NCI-H1092 (cell line): Measurements from ENCODE around the gene PLD4.

Experiments
- DNase-seq: peaks from one replicate; lab custom pipeline; 2025; lab: John Stamatoyannopoulos, UW

Gene PLD4

GRCh38 chr14:104956290-104956890, 31.7 kb downstream of the PLD4 start:
- DNase-seq, result no peak

DNA sequence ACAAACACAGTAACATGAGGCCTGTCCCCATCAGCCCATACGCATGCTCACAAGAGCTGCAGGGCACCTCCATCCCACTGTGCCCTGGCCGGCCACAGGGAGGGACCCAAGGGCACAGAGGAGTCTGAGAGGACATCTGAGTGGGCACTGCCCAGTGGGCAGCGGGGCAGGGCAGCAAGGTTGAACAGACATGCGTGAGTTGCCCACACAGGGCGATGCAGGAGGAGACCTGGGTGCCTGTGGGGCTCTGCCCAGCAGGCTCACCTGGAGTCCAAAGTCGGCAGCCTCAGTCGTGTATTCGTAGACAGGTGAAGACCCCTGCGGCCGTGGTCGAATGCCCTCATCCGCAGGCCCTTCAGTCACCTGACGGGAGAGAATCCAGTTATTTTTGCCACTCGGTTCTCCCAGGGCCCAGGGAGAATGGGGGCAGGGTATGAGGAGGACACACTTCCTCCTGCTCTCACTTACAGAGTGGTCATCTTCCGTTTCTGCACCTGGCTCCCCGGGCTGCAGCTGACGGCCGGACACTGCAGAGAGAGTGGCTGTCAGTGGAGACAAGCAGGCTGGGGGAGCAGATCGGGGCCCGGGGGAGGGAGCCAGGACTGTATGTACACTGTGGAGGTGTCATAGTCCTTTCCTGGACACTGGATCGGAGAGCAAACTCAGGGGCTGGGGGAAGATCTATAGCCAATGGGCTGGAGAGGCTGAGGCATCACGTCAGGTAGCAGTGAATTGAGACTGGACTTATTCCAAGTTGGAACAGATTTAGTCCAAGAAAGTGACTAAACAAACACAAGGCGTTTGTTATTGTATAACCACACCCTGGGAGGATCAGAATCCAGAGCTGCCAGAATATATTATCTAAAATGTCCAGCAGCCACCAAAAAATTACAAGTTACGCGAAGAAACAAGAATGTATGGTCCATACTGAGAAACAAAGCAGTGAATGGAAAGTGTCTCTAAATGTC, 32.8 kb downstream of the PLD4 start:
- no peak for DNase-seq

DNA sequence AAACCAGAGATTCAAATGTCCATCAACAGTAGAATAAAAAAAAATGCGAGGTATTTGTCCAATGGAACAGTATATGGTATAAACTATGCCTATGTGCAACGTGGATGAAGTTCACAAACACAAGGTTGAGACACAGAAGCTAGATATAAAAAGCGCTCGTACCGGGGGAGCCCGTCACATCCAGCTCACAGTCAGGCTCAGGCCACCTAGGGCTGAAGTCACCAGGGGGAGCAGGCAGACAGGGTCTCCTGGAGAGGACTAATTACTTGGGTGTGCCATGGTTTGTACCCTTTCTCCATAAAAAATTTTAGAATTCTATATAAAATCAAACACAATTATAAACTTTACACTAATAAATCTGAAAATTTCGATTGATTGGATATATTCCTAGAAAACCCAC, 39.9 kb downstream of the PLD4 start:
- no peak for DNase-seq

GRCh38 chr14:104965561-104966231, 41.0 kb downstream of the PLD4 start:
- no peak for DNase-seq

DNA sequence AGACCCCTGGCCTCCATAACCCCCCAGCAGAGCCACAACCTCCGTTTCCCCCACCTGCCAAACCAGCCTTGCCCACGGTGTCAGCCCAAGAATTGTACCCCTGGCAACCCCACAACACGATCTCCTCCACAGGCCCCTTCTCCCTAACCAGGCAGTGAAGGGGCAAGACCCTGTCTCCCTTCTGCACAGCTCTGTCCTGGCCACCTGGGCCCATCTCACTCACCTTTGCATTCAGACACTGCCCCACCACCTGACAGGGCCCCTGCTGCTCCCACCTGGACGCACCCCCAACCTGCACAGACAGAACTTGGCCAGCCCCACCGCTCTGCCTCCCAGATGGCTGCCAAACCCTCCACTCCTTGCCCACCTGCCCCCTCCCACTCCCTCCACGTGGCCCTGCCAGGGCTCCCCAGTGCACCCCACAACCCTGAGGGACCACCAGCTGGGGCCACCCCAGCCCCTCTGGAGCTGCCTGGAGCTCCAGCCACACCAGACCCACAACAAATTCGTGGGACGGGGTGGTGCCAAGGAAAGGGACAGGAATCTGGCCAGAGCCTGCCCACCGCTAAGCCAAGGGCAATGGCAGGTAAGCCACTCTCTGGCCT, 41.7 kb downstream of the PLD4 start:
- DNase-seq, result no peak

- DNase-seq, result no peak
Measured at GRCh38 chr14:104966981-104967385, 42.3 kb downstream of the PLD4 start.

- DNase-seq, result no peak
Measured at GRCh38 chr14:104967386-104968152, 42.9 kb downstream of the PLD4 start.

- DNase-seq, result no peak
Measured at GRCh38 chr14:104968153-104968527, 43.5 kb downstream of the PLD4 start.

GRCh38 chr14:104968541-104969401, 44.1 kb downstream of the PLD4 start:
- DNase-seq, result no peak

- DNase-seq, result no peak
Measured at GRCh38 chr14:104969741-104970230, 45.1 kb downstream of the PLD4 start.

DNA sequence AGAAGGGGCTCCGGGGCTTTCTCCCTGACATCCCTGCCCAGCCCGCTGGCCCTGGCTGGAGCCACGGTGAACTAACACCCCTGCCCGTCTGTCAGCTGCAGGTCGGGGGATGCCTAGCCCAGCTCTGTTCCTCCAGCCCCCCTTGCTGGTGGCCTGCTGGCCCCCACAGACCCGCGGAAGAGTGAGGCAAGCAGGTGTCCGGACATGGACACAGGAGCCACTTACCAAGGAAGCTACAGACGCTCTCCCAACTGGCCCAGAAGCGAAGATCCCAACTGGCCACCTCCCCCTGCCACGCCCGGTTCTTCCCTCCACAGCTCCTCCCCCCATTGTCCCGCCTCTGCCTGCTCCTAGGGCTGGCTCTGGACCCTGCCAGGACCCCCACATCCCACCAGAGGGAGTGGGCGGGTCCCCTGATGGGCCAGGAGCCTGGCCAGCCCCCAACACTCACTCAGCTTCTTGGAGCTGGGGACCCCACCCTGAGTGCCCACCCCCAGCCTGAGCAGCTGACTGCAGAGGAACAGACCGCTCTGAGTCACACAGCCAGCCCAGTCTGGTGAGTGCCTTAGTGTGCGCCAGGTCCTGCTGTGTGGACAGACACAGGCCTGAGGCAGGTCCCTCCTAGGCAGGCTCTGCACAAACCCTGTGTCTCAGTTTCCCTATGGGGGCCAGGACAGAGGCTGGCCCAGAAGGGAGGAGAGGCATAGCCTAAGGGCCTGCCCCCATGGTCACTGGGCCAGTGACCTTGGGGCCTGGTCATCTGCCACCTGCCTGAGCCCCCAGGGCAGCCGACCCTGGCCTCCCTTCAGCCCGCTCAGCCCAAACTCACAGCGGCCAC, 45.8 kb downstream of the PLD4 start:
- DNase-seq, result no peak

- no peak for DNase-seq
Measured at GRCh38 chr14:104971447-104972240, 47.0 kb downstream of the PLD4 start.

DNA sequence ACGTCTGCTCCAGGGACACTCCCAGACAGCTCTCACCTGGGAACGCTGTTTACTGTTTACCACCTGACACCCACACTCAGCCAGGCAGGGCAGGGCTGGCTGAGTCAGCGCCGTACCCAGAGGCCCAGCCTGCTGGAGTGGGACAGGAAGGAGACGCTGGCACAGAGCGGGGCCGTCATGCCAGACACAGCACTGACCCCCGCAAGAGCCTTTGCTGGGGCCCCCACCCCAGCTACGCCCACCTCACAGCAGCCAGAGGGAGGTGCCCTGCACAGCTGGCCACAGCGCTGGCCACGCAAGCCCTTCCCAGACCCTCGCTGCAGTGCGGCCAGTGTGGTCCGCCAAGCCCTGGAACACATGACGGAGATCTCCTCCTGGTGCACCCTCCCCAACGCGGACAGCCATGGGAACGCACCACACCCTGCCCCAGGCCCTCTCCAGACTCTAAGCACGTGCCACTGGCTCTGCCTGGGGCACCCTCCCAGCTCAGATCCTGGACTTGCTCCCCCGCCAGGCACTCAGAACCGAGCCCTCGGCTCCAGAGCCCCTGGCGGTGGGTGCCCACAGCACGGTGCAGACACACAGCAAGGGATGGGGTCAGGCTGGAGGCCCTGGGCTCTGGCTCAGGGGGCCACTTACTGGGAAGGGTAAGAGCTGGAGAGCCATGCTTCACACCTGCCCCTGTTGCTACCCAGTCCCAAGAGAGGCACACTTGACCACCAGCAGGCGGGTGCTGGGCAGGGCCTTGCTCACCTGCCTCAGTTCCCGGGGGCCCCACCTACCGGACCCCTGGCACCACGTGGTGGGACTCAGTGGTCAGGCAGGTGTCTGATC, 47.8 kb downstream of the PLD4 start:
- DNase-seq, result no peak

GRCh38 chr14:104973135-104973384, 48.4 kb downstream of the PLD4 start:
- DNase-seq, result no peak

GRCh38 chr14:104973385-104974145, 48.9 kb downstream of the PLD4 start:
- DNase-seq, result no peak

DNA sequence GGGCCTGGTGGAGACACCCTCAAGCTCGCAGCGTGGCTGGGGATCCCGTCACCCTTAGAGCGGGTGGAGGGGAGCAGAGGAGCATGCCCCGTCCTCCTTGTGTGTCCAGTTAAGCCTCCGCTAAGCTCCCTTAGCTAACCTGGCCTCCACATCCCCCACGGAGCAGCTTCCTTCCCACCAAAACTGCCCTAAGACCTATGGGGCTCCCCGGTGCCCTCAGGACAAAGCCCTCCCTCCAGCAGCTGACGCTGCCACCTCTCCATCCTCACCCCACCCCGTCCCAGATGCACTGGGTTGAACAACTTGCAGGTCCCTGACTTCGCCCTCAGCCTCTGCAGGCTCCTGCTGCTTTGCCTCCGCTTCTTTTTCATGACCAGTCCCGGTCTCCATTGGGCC, 49.5 kb downstream of the PLD4 start:
- DNase-seq, result no peak

DNA sequence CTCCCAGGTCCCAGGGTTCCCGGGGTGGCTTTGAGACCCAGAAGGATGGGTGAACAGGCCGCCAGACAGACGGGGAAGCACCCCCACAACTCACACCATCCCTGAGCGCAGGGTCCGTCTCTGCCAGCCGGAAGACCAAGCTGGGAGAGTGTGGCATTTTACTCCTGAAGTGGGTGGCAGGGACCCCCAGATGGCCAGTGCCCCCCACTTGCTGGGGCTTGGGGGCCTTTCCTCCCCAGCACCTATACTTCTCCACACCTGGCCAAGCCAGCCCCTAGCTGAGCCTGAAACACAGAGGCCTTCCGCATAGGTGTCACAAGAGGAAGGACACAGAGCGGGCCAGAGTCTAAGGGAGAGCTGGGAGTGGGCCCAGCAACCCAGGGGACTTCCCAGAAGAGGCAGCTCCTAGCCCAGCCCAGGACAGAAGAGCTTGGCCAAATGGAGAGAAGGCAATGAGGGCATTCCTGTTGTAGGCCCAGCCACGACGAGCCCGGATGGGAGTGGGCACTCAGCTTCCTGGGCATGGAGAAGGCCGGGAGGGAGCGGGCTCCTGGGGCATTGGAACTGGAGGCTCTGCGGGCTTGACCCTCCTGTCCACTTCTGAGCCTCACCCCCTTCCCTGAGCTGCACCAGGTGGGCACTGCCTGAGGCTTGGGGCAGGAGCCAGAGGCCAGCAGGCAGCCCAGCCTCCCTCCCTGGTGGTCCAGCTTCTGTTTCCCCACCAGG, 50.1 kb downstream of the PLD4 start:
- DNase-seq, result no peak
